Measurements from ENCODE around the gene KIF3B.

- TF ChIP-seq CTCF (optimal IDR thresholded peaks at IDR 0.05 in 1 of 3, IDR thresholded peaks at IDR 0.05 in 1 of 3, conservative IDR thresholded peaks at IDR 0.05 in 1 of 3; ENCODE audit: extremely low read depth in 1 of 3, insufficient read depth in 2 of 3, low read length in 3 of 3) (no peak), EZH2 (IDR thresholded peaks at IDR 0.05; ENCODE audit: low read length) (no peak)
These were observed 19.0 kb downstream of the KIF3B start for GRCh38 chr20:32296412-32296811.

Measured in keratinocyte (primary cell).